PC-3 (cell line): Measurements from ENCODE around the gene ARID5A. TPM values are rescaled to one million over a fixed set of nuclear protein-coding genes. Genes with fewer than 3 reads are reported as not detected.

Experiments used
- ATAC-seq: fragments of 200-7000 bp; cut with Tn5 transposase; 2 replicates; pipeline ENCODE4 v1.9.1; 2020; ENCODE audit warnings: mild to moderate bottlenecking, moderate library complexity
- BruUV-seq: library from RNA; stranded (reverse); fragments of 400-500 nt; replicated peaks from 2 replicates; lab custom pipeline; 2021; lab: Mats Ljungman, UMichigan
- CTCF ChIA-PET: fragments of 300-600 bp; sonication (Branson Sonifier 250); formaldehyde crosslinking; loops from one replicate; lab custom pipeline; 2022; ENCODE audit warnings: antibody characterized with exemption; lab: Charles Lee
- POLR2A ChIA-PET: fragments of 300-600 bp; sonication (Branson Sonifier 250); formaldehyde crosslinking; loops from one replicate; lab custom pipeline; 2022; ENCODE audit warnings: antibody characterized with exemption; ENCODE audit not compliant: unreplicated experiment; lab: Charles Lee
- DNase-seq: peaks from one replicate; pipeline ENCODE4 v3.0.0-alpha.2; 2015
- H2AFZ ChIP-seq: fragments of 300-600 bp; sonication (generic); 2 replicates; pipeline ENCODE4 v1.6.0; 2016; ENCODE audit warnings: antibody characterized with exemption, low read length
- H3F3A ChIP-seq: fragments of 300-600 bp; sonication (generic); one replicate; pipeline ENCODE4 v1.6.0; 2017; ENCODE audit warnings: antibody characterized with exemption, low read length, control low read depth, mild to moderate bottlenecking; ENCODE audit not compliant: unreplicated experiment
- H3K27ac ChIP-seq: fragments of 300-600 bp; sonication (generic); 2 replicates; pipeline ENCODE4 v1.5.1; 2016; ENCODE audit warnings: mild to moderate bottlenecking, low read length
- H3K27me3 ChIP-seq: fragments of 300-600 bp; sonication (generic); 2 replicates; pipeline ENCODE4 v1.6.1; 2016; ENCODE audit warnings: low read length, mixed read lengths
- H3K36me3 ChIP-seq: fragments of 300-600 bp; sonication (generic); 2 replicates; pipeline ENCODE4 v1.6.1; 2016; ENCODE audit warnings: low read depth, mixed run types, low read length, mixed read lengths
- H3K4me1 ChIP-seq: fragments of 300-600 bp; sonication (generic); 2 replicates; pipeline ENCODE4 v1.5.1; 2016; ENCODE audit warnings: low read length; ENCODE audit not compliant: insufficient read depth
- H3K4me2 ChIP-seq: fragments of 300-600 bp; sonication (generic); 2 replicates; pipeline ENCODE4 v1.6.0; 2016; ENCODE audit warnings: low read length
- H3K4me3 ChIP-seq: fragments of 300-600 bp; sonication (generic); 2 replicates; pipeline ENCODE4 v1.5.1; 2016; ENCODE audit warnings: mild to moderate bottlenecking, low read length, mixed read lengths
- H3K79me2 ChIP-seq: fragments of 300-600 bp; sonication (generic); 2 replicates; pipeline ENCODE4 v1.6.1; 2017; ENCODE audit warnings: low read length, mixed read lengths
- H3K9ac ChIP-seq: fragments of 300-600 bp; sonication (generic); 2 replicates; pipeline ENCODE4 v1.6.0; 2016; ENCODE audit warnings: mild to moderate bottlenecking, low read length
- H3K9me2 ChIP-seq: fragments of 300-600 bp; sonication (generic); replicated peaks from 2 replicates; pipeline ENCODE4 v1.6.1; 2016; ENCODE audit warnings: mixed run types, low read length, mixed read lengths
- H3K9me3 ChIP-seq: fragments of 300-600 bp; sonication (generic); 2 replicates; pipeline ENCODE4 v1.6.1; 2016; ENCODE audit warnings: low read length, mixed read lengths
- H4K20me1 ChIP-seq: fragments of 300-600 bp; sonication (generic); 2 replicates; pipeline ENCODE4 v1.6.1; 2016; ENCODE audit warnings: low read length, mixed read lengths
- CTCF ChIP-seq: fragments of 300-600 bp; sonication (generic); conservative IDR thresholded peaks from 2 replicates; pipeline ENCODE4 v1.5.1; 2017; ENCODE audit warnings: antibody characterized with exemption, low read depth, mild to moderate bottlenecking, low read length
- EZH2 ChIP-seq: fragments of 300-600 bp; sonication (generic); IDR thresholded peaks from one replicate; pipeline ENCODE4 v1.6.1; 2017; ENCODE audit warnings: antibody characterized with exemption, mild to moderate bottlenecking, low read length; ENCODE audit not compliant: unreplicated experiment
- EZH2phosphoT487 ChIP-seq: fragments of 300-600 bp; sonication (generic); IDR thresholded peaks from 2 replicates; pipeline ENCODE4 v1.6.1; 2018; ENCODE audit warnings: mild to moderate bottlenecking, antibody characterized with exemption, low read length, borderline replicate concordance
- intact Hi-C: fragments of 100-400 bp; cut with micrococcal nuclease; formaldehyde crosslinking; loops from 2 replicates; pipeline ENCODE4 v1.9.0; 2023
- total RNA-seq: library from RNA; depleted of rRNA; stranded (reverse); fragments of >200 nt; gene quantifications from 2 replicates; pipeline ENCODE4 v1.2.3, GENCODE V29; 2014

ARID5A gene
- total RNA-seq, 1 experiment from 2014 or later = 8.2 TPM

DNA sequence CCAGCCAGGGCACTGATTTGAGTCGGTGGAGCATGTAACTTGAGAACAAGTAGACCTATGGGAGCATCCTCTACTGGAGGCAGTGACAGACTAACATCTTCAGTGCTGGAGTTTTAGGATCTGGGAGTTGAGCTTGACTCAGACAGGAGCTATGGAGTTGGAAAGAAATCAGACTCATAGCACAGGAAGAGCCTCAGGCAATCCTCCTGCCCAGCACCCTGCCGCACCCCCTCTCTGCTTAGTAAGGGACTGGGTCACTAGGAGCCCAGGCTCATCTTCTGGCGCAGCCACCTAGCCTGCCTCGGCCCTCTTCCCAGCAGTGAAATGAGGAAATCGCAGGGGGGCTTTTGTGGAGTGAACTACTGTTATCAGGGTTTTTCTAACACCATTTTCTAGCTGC, 3.6 kb downstream of the ARID5A start:
- DNase-seq (peak; percentile 90), ATAC-seq (peak; percentile 75)
- TF ChIP-seq EZH2 = no peak
- TF ChIP-seq CTCF = no peak
- no peak for TF ChIP-seq EZH2phosphoT487
- Histone ChIP-seq H3K4me2 (peak overlapping the region; percentile 44; the same call in 1 of the 2 replicates), H3K36me3 (no peaks in the 10 kb centered on the region), H3K9me3 (no peaks in the 10 kb centered on the region), H3K9ac (no peak overlapping the region), H3K4me3 (no peak overlapping the region), H3K27ac (peak overlapping the region; percentile 15; the same call in 1 of the 2 replicates), H3K79me2 (no peaks in the 10 kb centered on the region), H3K4me1 (peaks cover 21% of the 10 kb centered on the region), H3K27me3 (no peaks in the 10 kb centered on the region), H2AFZ (no peak overlapping the region), H3F3A (no peaks in the 10 kb centered on the region), H3K9me2 (no peaks in the 10 kb centered on the region), H4K20me1 (no peaks in the 10 kb centered on the region)
- POLR2A ChIA-PET = no interaction called here
- CTCF ChIA-PET = interaction anchor here (1.2 to 1.5 kb wide), 2 partner anchors 10 to 14 kb away, joined by 3 to 7 read pairs; no protein-coding TSS in a partner anchor
- intact Hi-C loops = no loop called here
- BruUV-seq = no TSS peak

GRCh38 chr2:96541398-96542152, 5.0 kb downstream of the ARID5A start:
- H3K4me3 ChIP-seq = no peak overlapping the region
- POLR2A ChIA-PET = no interaction called here
- CTCF ChIA-PET = no interaction called here
- peaks cover 21% of the 10 kb centered on the region for H3K4me1 ChIP-seq
- no peak overlapping the region for H3K4me2 ChIP-seq
- no peaks in the 10 kb centered on the region for H3K9me3 ChIP-seq
- H3K27me3 ChIP-seq = no peaks in the 10 kb centered on the region
- ATAC-seq = no peak
- no peak for DNase-seq
- H3K9ac ChIP-seq = no peak overlapping the region
- BruUV-seq = no TSS peak
- H2AFZ ChIP-seq = no peak overlapping the region
- no peak overlapping the region for H3K27ac ChIP-seq
- H3K9me2 ChIP-seq = no peaks in the 10 kb centered on the region
- H3F3A ChIP-seq = no peaks in the 10 kb centered on the region
- H3K79me2 ChIP-seq = no peaks in the 10 kb centered on the region
- no peak for TF ChIP-seq CTCF
- TF ChIP-seq EZH2 = no peak
- no peak for TF ChIP-seq EZH2phosphoT487
- intact Hi-C loops = no loop called here
- H4K20me1 ChIP-seq = no peaks in the 10 kb centered on the region
- H3K36me3 ChIP-seq = no peaks in the 10 kb centered on the region; the same call in 1 of the 2 replicates

DNA sequence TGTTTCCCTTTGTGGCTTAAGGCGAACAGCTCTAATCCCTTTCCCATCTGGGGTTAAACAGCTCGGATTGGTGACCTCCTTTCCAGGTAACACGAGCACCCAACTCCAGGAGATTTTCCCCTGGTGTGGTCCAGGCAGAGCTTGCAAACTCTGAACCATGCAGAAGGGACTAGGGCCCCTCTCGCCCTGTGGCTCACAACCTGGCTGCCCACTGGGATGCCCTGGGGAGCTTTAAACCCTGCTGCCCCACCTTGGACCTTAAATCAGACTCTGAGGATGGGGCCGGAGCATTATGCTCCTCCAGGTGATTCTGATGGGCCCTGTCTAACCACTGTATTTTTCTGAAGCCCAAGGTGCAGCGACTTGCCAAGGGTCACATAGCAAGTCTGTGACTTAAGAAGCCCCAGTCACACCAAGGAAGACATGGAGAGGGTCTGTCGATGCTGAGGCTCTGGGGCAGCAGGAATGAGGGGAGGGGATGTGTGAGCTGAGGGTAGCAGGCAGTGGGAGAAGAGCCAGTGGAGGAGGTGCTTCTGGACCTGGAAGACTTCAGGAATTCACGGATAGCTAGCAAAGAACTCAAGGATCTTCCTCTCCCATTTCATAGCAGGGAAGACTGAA, 5.9 kb downstream of the ARID5A start:
- ATAC-seq (no peak), DNase-seq (no peak)
- no TSS peak for BruUV-seq
- Histone ChIP-seq H3F3A (no peaks in the 10 kb centered on the region), H3K27me3 (no peaks in the 10 kb centered on the region), H4K20me1 (no peaks in the 10 kb centered on the region), H3K9ac (no peak overlapping the region), H3K79me2 (no peaks in the 10 kb centered on the region), H2AFZ (no peak overlapping the region), H3K9me3 (no peaks in the 10 kb centered on the region), H3K27ac (no peak overlapping the region), H3K9me2 (no peaks in the 10 kb centered on the region), H3K4me1 (peaks cover 21% of the 10 kb centered on the region), H3K4me3 (no peak overlapping the region), H3K4me2 (no peak overlapping the region), H3K36me3 (no peaks in the 10 kb centered on the region; the same call in 1 of the 2 replicates)
- intact Hi-C loops = no loop called here
- ChIA-PET POLR2A (no interaction called here), CTCF (no interaction called here)
- TF ChIP-seq CTCF (no peak), EZH2 (no peak), EZH2phosphoT487 (no peak)
